Measurements from ENCODE around the gene HDHD5. TPM values are rescaled to one million over a fixed set of nuclear protein-coding genes. Genes with fewer than 3 reads are reported as not detected.

Gene HDHD5
- total and polyA plus RNA-seq, 10 of the 15 experiments (the other 5 are each of a cell fraction or from before 2014, with no cell fraction given), result 1.7 to 68.0 (median 49.9) TPM

DNA sequence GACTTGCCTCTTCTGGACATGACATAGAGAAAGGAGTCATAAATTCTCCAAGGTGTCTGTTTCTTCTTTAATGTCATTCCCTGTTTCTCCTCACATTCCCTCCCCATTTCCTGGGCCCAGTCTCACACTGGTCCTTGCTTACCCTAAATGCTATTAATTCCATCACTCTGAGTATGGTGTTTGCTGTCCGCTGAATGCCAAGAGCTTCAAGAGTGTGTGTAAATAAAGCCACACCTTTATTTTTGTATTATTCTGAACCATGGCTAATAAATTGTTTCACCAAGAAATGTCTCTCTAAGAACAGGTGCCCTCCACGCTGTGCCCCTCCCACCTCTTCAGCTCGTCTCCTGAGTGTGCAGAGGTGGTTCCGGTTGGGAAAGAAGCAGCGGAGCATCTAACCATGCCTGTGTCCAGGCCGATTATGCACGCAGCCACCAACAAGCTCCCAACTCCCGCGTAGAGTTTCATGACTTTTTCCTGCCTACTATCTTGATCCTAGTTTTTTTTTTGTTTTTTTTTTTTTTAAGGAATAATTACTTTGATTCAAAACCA is 46.5 kb downstream of the HDHD5 start (continued):
- no peak for TF ChIP-seq RAD21 (IDR thresholded peaks at IDR 0.05; ENCODE audit: insufficient read depth, low read depth, low read length)
- TF ChIP-seq, protein P1, sequence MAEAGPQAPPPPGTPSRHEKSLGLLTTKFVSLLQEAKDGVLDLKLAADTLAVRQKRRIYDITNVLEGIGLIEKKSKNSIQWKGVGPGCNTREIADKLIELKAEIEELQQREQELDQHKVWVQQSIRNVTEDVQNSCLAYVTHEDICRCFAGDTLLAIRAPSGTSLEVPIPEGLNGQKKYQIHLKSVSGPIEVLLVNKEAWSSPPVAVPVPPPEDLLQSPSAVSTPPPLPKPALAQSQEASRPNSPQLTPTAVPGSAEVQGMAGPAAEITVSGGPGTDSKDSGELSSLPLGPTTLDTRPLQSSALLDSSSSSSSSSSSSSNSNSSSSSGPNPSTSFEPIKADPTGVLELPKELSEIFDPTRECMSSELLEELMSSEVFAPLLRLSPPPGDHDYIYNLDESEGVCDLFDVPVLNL (IDR thresholded peaks at IDR 0.05; ENCODE audit: low read depth, low read length), result no peak

DNA sequence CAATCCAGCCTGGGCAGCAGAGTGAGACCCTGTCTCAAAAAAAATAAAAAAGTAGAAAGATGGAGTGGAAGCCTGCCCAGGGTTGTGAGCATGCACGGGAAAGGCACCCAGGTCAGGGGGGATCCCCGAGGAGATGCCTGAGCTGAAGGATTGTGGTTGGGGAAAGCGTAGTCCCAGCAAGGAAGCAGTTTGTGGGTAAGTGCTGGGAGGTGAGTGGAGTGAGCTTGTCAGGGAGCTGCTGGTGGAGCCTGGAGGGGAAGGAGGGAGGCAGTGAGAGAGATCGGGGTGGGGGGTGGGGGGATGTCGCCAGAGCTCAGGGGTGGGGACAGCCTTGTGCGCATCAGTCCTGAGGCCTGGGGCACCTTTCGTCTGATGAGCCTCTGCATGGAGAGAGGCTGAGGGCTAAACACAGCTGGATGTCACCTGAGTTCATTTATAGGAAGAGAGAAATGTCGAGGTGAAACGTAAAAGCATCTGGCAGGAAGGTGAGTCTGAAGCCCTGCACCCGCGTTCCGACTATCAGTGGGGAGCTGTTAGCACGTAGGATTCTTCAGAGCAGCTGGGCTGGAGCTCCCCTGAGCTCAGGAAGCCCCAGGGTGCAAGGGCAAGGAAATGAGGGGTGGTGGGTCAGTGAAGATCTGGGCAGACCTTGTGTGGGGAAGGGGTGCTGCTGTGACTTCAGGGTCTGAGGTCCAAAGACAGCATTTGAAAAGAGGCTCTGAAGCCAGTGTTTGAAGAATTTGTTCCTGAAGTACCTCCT is 48.1 kb downstream of the HDHD5 start:
- Histone ChIP-seq H4K20me1 (ENCODE audit: control insufficient read depth, insufficient read depth) (no peaks in the 10 kb centered on the region), H2AFZ (ENCODE audit: control insufficient read depth, low read depth, low read length) (no peak overlapping the region), H3K4me2 (ENCODE audit: control insufficient read depth, insufficient read depth) (no peak overlapping the region), H3K79me2 (ENCODE audit: control insufficient read depth, insufficient read depth, low read length) (no peaks in the 10 kb centered on the region), H3K4me1 (ENCODE audit: control insufficient read depth, insufficient read depth, low read length) (no peaks in the 10 kb centered on the region), H3K27me3 (replicated peaks in 1 of 2; ENCODE audit: control insufficient read depth in 2 of 2, insufficient read depth in 2 of 2, low read length in 1 of 2) (no peaks in the 10 kb centered on the region), H3K9me3 (replicated peaks; ENCODE audit: control insufficient read depth, insufficient read depth, low read length) (no peaks in the 10 kb centered on the region), H3K27ac (ENCODE audit: control insufficient read depth, insufficient read depth) (no peak overlapping the region), H3K9ac (ENCODE audit: control insufficient read depth, insufficient read depth, low read length) (no peak overlapping the region), H3K36me3 (ENCODE audit: control insufficient read depth in 2 of 2, insufficient read depth in 2 of 2, low read length in 1 of 2) (peaks cover 6 to 14% of the 10 kb centered on the region in 2 experiments; a peak in 3 of 4 replicates), H3K4me3 (no peak overlapping the region)
- ATAC-seq, result no peak
- ChIA-PET POLR2A (interaction anchor here (0.6 kb wide), 1 partner anchor 196 kb away, joined by 3 read pairs; no protein-coding TSS in a partner anchor), RAD21 (ENCODE audit: unreplicated experiment) (no interaction called here), SMC1A (ENCODE audit: uncharacterized antibody, unreplicated experiment) (no interaction called here), CTCF (no interaction called here)
- 95% methylated on average over 10 of the region's 13 CpGs for WGBS (ENCODE audit: insufficient coverage, insufficient replicate concordance, low lambda C conversion rate, missing lambda C conversion rate)
- no peak for FAIRE-seq
- intact Hi-C loops (cut with micrococcal nuclease; ENCODE audit: unreplicated experiment) (no loop called here), in situ Hi-C loops (cut with MboI) (no loop called here)
- BruUV-seq (replicated peaks), result no TSS peak
- DNase-seq (ENCODE audit: low read depth, low spot score), result no peak
- TF ChIP-seq RUNX3 (IDR thresholded peaks at IDR 0.05; ENCODE audit: low read length), result no peak
